NCI-H2107 treated with DMSO at 0.1 percent for 48 hours (cell line): ENCODE results near the gene DPP4.

Experiments used
- DNase-seq: peaks from one replicate; lab custom pipeline; 2025; ENCODE audit not compliant: unreplicated experiment; lab: John Stamatoyannopoulos, UW

DPP4 gene

GRCh38 chr2:162085090-162085891, 11.3 kb upstream of the DPP4 start:
- no peak for DNase-seq

- DNase-seq: no peak
Observed at GRCh38 chr2:162084536-162084935, 10.5 kb upstream of the DPP4 start.

GRCh38 chr2:162082681-162083080, 8.7 kb upstream of the DPP4 start:
- no peak for DNase-seq

GRCh38 chr2:162082036-162082435, 8.0 kb upstream of the DPP4 start:
- no peak for DNase-seq

GRCh38 chr2:162079514-162079913, 5.5 kb upstream of the DPP4 start:
- no peak for DNase-seq

- DNase-seq: no peak
Observed at GRCh38 chr2:162075689-162076132, 1.7 kb upstream of the DPP4 start.

GRCh38 chr2:162074928-162075688, 1.1 kb upstream of the DPP4 start:
- no peak for DNase-seq

GRCh38 chr2:162074632-162074895, 549 bp upstream of the DPP4 start:
- DNase-seq: no peak

- DNase-seq: no peak
Observed at GRCh38 chr2:162072976-162073887, 783 bp downstream of the DPP4 start.

- DNase-seq: no peak
Observed at GRCh38 chr2:162072181-162072702, 1.8 kb downstream of the DPP4 start.

GRCh38 chr2:162071001-162071400, 3.0 kb downstream of the DPP4 start:
- no peak for DNase-seq

- DNase-seq: no peak
Observed at GRCh38 chr2:162070228-162070936, 3.6 kb downstream of the DPP4 start.

GRCh38 chr2:162069267-162069903, 4.6 kb downstream of the DPP4 start:
- DNase-seq: no peak

GRCh38 chr2:162067596-162067995, 6.4 kb downstream of the DPP4 start:
- no peak for DNase-seq

- no peak for DNase-seq
Observed at GRCh38 chr2:162065767-162066166, 8.2 kb downstream of the DPP4 start.

GRCh38 chr2:162063899-162064298, 10.1 kb downstream of the DPP4 start:
- no peak for DNase-seq

GRCh38 chr2:162063281-162063680, 10.7 kb downstream of the DPP4 start:
- DNase-seq: no peak

- DNase-seq: no peak
Observed at GRCh38 chr2:162062559-162062958, 11.5 kb downstream of the DPP4 start.

- no peak for DNase-seq
Observed at GRCh38 chr2:162061021-162061420, 13.0 kb downstream of the DPP4 start.

- DNase-seq: no peak
Observed at GRCh38 chr2:162060532-162060931, 13.5 kb downstream of the DPP4 start.
